Activated naive CD4-positive, alpha-beta T cell treated with anti-CD3 and anti-CD28 coated beads, Interleukin-2, amount 50 U/mL, for 24 hours (primary cell): ENCODE results near the gene ITPR1.

Experiments used
- H3K27ac Mint-ChIP-seq: one replicate; pipeline ENCODE4 v1.8.0; 2021; ENCODE audit warnings: mild to moderate bottlenecking, mixed read lengths
- H3K27me3 Mint-ChIP-seq: one replicate; pipeline ENCODE4 v1.8.0; 2021; ENCODE audit warnings: mixed read lengths
- H3K36me3 Mint-ChIP-seq: one replicate; pipeline ENCODE4 v1.8.0; 2021; ENCODE audit warnings: mixed read lengths
- H3K4me1 Mint-ChIP-seq: one replicate; pipeline ENCODE4 v1.8.0; 2021; ENCODE audit warnings: mixed read lengths
- H3K4me3 Mint-ChIP-seq: one replicate; pipeline ENCODE4 v1.8.0; 2021; ENCODE audit warnings: mild to moderate bottlenecking, mixed read lengths
- H3K9me3 Mint-ChIP-seq: one replicate; pipeline ENCODE4 v1.8.0; 2021; ENCODE audit warnings: mixed read lengths

Gene ITPR1

DNA sequence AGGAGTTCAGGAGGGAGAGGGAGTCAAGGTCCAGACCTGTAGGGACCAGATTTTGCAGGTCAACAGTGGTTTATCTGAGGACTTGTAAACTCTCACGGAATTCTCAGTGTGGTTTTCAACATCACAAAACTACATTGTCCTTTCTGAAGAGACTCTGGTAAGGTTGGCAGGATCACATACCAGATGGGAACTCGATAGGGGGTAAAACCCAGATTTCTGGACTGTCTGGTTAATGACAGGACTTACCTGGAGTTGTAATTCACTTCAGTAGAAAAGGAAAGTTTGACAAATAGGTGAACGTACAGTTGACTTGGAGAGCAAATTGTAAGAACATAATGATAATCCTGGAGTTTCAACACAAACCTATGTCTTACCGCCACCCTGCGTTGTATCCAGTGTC is 5.3 kb downstream of the ITPR1 start:
- Mint-ChIP-seq H3K27ac (no peak overlapping the region), H3K4me3 (no peak overlapping the region), H3K36me3 (peaks cover 10% of the 10 kb centered on the region)

DNA sequence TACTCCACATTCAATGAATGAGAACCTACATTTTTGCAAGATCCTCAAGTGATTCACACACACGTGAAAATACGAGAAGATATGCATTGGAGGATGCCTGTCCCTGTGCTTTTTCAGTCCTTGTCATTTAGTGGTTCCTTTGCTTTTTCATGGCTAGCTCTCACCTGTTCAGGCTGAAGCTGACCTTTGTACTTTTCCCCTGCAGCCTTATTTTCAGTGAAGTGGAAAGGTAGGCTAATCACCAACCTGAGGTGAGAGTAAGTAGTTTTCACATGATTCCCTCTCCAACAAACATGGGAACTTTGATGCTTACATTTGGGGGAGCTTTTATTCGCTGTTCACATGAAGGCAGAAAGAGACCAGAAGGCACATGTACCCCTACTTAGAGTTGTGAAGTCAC is 8.3 kb downstream of the ITPR1 start:
- Mint-ChIP-seq H3K9me3 (no peaks in the 10 kb centered on the region), H3K27me3 (no peaks in the 10 kb centered on the region), H3K27ac (no peak overlapping the region), H3K4me1 (peaks cover 56% of the 10 kb centered on the region), H3K4me3 (no peak overlapping the region), H3K36me3 (peaks cover 11% of the 10 kb centered on the region)

More for the DNA sequence above, 5.3 kb downstream of the ITPR1 start:
- peaks cover 49% of the 10 kb centered on the region for H3K4me1 Mint-ChIP-seq
- H3K9me3 Mint-ChIP-seq: no peaks in the 10 kb centered on the region
- H3K27me3 Mint-ChIP-seq: no peaks in the 10 kb centered on the region

DNA sequence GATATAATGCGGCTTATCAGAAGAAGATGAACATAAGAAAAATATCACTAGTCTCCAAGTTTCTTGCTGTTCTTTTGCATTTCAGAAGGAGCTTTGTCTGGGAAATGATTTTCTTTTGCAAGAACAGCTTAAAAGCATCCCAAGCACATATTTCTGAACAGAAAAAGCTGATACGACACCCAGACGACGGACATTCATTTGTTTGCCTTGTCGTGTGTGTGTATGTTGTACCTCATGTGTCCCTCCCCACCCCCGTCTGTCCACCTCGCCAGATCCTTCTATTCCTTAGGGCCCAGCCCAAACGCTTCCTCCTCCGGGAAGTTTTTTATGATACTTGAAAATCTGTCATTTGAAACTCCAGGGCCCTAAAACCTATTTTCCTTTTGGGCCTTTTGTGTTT is 8.8 kb downstream of the ITPR1 start:
- peaks cover 56% of the 10 kb centered on the region for H3K4me1 Mint-ChIP-seq
- H3K36me3 Mint-ChIP-seq: peaks cover 11% of the 10 kb centered on the region
- no peaks in the 10 kb centered on the region for H3K27me3 Mint-ChIP-seq
- H3K4me3 Mint-ChIP-seq: no peak overlapping the region
- no peaks in the 10 kb centered on the region for H3K9me3 Mint-ChIP-seq
- no peak overlapping the region for H3K27ac Mint-ChIP-seq

DNA sequence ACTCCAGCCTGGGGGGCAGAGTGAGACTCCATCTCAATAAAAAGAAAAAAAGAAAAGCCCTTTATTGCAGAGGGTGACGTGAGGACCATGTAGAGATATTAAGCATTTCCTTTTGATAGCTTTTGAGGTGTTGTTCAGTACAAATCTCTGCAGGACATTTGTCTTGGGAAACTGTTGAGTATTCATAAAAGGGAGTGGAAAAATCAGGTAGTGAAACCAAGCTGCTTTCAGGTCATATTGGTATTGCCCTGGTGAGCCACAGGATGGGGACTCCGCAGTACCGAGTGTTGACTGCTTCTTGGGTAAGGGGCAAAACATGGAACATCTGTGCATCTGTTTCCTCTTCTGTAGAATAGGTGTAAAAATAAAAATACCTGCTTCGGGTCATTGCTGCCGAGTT is 9.9 kb downstream of the ITPR1 start:
- Mint-ChIP-seq H3K36me3 (peaks cover 8% of the 10 kb centered on the region), H3K27ac (peak overlapping the region; percentile 70), H3K4me3 (no peak overlapping the region), H3K4me1 (peaks cover 57% of the 10 kb centered on the region), H3K27me3 (no peaks in the 10 kb centered on the region), H3K9me3 (no peaks in the 10 kb centered on the region)

DNA sequence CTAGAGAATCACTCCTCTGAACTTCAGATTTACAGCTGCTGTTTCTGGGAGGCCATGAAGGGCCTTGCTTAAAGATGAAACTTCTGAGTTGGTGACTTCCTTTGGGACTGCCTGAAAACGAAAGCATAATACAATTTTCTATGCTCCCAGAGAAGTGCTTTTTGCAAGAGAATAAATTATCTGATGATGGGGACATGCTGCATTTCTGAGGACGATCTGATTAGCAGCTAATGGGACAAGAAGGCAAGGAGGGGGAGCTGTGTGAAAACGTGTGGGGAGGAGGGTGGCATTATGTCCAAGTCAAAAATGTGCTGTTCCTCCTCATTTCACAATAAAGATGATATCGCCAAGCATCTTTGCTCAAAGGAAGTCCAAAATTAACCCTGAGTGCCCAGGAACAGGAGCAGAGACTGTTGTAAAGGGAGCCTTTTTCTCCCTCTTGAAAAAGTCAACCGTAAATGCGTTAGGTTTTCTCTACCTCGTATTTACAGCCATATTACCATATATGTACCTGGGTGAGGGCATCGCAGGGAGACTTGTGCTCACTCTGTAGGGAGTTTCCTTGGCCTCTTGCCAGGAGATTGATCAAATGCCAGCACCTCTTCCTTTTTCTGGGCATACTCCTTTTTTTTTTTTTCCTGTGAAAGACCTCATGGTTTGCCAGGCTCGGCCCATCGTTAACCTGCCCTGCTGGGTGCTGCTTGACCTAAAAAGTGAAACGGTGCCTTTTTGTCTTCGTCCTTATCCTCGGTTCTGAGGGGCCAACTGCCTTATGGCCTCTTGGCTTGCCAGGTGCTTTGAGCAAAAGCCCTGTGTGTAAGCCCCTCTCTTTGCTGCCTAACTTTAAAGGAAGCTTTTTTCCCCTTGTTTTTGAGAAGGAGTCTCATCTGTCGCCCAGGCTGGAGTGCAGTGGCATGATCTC is 11.5 kb downstream of the ITPR1 start:
- H3K4me3 Mint-ChIP-seq: peak overlapping the region; percentile 88
- H3K36me3 Mint-ChIP-seq: peaks cover 10% of the 10 kb centered on the region
- peak overlapping the region; percentile 93 for H3K27ac Mint-ChIP-seq
- no peaks in the 10 kb centered on the region for H3K27me3 Mint-ChIP-seq
- H3K4me1 Mint-ChIP-seq: peaks cover 65% of the 10 kb centered on the region
- H3K9me3 Mint-ChIP-seq: no peaks in the 10 kb centered on the region

DNA sequence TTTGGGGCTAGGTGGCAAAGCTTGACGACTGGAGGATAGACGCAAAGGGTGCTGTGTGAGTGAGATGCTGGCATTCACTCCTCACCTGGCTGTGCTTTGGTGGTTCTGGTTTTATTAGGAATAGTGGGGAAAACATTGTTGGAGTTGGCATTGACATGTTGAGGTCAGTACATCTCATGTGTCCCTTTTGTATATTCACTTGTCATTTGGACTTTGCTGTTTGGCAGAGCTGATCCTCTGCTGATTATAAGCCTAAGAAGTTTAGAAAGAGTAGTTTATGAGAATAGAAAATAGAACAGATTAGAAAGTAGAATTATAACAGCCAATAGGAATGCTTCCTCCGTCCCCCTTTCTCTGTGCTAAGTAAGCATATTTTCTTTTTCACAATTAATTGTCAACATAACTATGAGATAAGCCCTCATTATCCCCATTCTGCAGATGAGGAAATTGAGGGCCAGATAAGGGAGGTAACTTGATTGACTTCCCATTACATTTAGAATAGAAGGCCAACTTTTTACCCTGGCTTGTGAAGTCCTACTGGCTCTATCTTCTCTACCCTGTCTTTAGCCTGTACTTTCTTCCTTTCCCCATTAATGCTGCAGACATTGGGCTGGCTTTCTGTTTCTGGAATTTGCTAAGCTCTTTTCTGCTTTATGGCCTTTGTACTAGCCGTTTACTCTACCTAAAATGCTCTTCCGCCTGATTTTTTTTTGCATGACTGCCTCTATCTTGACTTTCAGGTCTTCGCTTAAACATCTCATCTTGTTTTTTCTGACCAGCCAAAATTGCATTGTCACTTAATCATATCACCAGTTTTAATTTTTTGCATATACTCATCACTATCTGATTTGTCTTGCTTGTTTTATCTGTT is 12.8 kb downstream of the ITPR1 start:
- Mint-ChIP-seq H3K27me3 (no peaks in the 10 kb centered on the region), H3K36me3 (peaks cover 7% of the 10 kb centered on the region), H3K9me3 (no peaks in the 10 kb centered on the region), H3K27ac (peak overlapping the region; percentile 69), H3K4me1 (peaks cover 78% of the 10 kb centered on the region), H3K4me3 (peak overlapping the region; percentile 31)

DNA sequence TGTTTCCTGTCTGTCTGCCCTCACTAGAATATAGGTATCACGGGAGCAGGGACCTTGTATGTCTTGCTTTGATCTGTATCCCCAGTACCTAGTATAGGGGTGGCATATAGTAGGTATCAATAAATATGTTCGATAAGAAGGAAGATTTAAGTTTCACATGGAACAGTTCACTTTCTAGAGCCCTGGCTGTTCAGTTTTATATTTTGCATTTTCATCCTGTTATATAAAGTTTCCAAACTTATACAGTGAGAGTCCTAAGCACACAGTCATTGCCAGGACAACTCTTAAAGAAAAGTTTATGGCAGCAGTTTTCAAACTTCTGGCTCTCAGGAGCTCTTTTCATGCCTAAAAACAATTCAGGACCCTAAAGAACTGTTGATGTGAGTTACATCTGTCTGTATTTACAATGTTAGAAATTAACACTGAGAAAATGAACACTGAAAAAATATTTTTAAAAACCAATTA is 13.4 kb downstream of the ITPR1 start:
- Mint-ChIP-seq H3K36me3 (peaks cover 8% of the 10 kb centered on the region), H3K4me1 (peaks cover 81% of the 10 kb centered on the region), H3K27me3 (no peaks in the 10 kb centered on the region), H3K4me3 (peak overlapping the region; percentile 17), H3K9me3 (no peaks in the 10 kb centered on the region), H3K27ac (no peak overlapping the region)

DNA sequence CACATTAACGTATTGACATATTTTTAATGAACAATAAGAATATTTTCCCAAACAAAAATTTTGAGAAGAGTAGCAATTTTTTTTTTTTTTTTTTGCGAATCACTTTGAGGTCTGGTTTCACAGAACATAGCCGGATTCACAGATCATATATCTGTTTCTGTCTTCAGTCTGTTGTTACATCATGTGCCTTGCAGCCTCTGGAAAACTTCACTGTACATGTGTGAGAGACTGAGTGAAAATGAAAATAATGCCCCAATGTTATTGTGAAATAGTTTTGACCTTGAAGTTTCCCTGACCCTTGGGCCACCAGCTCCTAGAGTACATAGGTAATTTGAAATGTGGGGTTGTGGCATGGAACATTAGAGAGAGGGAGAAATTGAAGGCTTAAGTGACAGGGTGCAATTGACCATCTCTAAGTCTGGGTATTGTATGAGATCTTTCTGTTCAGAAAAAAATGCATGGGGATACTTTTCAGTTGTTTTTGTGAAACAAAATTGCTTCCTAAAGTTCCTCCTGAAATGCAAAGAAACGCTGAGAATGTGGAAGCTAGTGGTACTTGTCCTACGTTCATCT is 14.0 kb downstream of the ITPR1 start:
- peaks cover 8% of the 10 kb centered on the region for H3K36me3 Mint-ChIP-seq
- H3K4me3 Mint-ChIP-seq: no peak overlapping the region
- H3K9me3 Mint-ChIP-seq: no peaks in the 10 kb centered on the region
- H3K27ac Mint-ChIP-seq: no peak overlapping the region
- H3K27me3 Mint-ChIP-seq: no peaks in the 10 kb centered on the region
- H3K4me1 Mint-ChIP-seq: peaks cover 86% of the 10 kb centered on the region

DNA sequence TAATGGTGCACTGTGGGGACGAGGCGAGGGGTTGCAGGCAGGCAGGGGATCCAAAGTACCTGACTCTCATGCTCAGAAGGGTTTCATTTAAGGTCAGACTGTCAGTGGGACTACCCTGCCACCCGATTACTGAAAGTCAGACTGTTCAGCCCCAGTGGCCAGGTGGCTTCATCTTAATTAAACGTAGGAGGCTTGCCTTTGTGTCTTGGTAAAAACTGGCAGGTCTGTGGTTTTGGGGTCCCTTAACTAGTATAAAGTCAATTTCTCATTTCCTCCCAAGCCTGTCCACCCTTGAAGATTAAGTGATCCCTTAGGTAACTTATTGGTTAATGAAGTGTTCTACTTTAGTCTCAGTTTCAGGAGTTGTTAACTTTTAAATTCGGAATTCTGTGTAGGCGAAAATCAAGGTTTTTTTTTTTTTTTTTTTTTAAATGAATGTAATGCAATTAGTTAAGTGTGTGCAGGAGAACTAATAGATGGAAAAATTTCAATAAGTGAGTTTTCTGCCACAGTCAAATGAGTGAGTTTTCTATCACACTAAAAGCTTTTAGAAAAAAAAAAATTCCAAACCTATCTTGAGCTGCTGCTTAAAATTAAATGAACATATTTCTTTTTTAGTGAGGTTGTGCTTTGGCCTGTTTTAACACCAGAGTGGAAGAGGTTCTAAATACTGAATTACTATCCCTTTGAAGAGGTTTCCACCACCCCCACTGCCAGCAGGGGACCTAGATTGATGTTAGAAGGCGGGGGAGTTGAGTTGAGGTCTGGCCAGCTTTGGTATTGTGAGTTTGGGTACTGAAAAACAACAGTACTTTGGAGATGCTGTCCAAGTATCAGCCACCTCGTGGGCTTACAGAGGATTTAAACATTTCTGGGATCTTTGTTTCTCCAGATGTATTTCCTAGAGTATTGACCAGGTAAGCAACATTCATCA is 15.2 kb downstream of the ITPR1 start:
- Mint-ChIP-seq H3K4me1 (peaks cover 89% of the 10 kb centered on the region), H3K9me3 (no peaks in the 10 kb centered on the region), H3K4me3 (no peak overlapping the region), H3K27me3 (no peaks in the 10 kb centered on the region), H3K36me3 (peaks cover 8% of the 10 kb centered on the region), H3K27ac (no peak overlapping the region)

DNA sequence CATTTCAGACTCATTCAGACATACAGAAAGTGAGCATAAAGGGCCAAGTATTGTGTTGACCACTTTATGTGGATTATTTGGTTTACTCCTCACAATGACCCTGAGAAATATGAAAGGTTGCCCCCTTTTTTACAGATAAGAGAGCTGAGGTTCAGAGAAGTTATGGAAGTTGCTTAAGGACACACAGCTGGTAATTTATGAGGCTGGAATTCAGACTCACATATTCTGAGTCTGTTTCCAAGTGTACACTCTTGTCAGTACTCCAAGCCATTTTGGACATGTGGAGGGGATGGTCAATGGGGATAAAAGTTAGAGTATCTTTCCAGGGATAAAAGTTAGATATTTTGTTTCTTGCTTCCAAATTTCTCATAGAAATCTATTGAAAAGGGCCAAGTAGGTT is 15.9 kb downstream of the ITPR1 start:
- H3K4me1 Mint-ChIP-seq: peaks cover 82% of the 10 kb centered on the region
- H3K9me3 Mint-ChIP-seq: no peaks in the 10 kb centered on the region
- H3K36me3 Mint-ChIP-seq: peaks cover 8% of the 10 kb centered on the region

DNA sequence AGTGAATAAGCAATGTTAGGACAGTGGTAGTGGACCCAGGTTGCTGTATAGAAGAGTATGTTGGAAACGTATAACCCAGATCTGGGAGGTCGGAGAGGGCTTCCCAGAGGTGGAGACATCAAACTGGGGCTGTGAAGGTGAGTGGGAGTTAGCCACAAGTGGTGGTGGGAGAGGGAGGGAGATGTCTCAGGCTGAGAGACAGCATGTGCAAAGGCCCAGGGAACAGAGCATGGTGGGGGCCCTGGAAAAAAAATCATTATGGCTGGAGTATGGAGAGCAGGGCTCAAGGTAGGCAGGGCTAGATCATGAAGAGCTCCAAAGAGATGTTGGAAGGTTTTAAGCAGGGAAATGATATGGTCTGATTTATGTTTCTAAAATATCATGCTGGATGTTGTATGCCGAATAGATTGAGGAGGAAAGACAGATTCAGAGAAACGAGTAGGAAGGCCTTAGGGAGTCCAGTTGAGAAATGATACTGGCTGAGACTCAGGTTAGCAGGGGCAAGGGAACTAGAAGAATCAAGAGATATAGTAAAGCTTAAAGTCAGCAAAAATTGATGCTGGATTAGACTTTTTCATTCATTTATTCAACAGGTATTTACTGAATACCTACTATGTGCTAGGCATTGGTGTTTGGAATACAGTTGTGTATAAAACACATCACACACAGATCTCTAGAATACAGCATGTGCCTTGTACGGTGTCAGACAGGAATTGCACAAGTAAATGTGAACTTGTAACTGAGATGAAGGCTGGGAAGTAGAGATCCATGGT is 17.0 kb downstream of the ITPR1 start:
- H3K9me3 Mint-ChIP-seq: no peaks in the 10 kb centered on the region
- peak overlapping the region; percentile 20 for H3K27ac Mint-ChIP-seq
- no peak overlapping the region for H3K4me3 Mint-ChIP-seq
- H3K4me1 Mint-ChIP-seq: peaks cover 76% of the 10 kb centered on the region
- peaks cover 8% of the 10 kb centered on the region for H3K36me3 Mint-ChIP-seq
- H3K27me3 Mint-ChIP-seq: no peaks in the 10 kb centered on the region

More for the DNA sequence above, 15.9 kb downstream of the ITPR1 start:
- H3K27ac Mint-ChIP-seq: no peak overlapping the region
- no peaks in the 10 kb centered on the region for H3K27me3 Mint-ChIP-seq
- no peak overlapping the region for H3K4me3 Mint-ChIP-seq

DNA sequence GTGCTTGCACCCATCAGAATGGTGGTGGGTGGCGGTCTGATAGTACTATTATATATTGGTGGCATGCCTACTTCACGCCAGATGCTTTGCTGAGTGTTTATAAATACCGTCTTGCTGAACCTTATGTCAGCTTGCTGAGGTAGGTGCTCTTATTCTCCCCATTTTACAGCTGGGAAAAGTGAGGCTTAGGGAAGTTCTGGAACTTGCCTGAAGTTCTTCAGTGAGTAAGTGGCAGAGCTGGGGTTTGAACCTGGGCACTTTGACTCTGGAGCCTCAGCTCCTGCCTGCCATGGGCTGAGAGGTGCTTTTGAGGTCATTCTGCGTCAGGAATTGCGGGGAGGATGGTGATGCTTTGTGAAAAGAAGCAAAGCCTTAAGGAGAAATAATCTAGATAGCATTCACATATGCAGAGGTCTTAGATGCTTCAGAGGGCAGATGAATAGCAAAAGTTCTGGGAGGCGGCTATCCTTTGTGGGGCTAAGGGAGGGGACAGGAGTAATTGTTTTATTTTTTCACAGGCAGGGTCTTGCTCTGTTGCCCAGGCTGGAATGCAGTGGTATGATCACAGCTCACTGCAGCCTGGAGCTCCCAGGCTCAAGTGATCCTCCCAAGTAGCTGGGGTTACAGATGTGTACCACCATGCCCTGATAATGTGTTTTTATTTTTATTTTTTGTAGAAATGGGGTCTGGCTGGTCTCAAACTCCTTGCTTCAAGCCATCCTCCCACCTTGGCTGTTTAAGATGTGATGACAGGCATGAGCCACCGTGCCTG is 18.5 kb downstream of the ITPR1 start:
- H3K9me3 Mint-ChIP-seq: no peaks in the 10 kb centered on the region
- H3K4me1 Mint-ChIP-seq: peaks cover 73% of the 10 kb centered on the region
- peaks cover 4% of the 10 kb centered on the region for H3K36me3 Mint-ChIP-seq
- peak overlapping the region; percentile 25 for H3K27ac Mint-ChIP-seq
- no peak overlapping the region for H3K4me3 Mint-ChIP-seq
- no peaks in the 10 kb centered on the region for H3K27me3 Mint-ChIP-seq

DNA sequence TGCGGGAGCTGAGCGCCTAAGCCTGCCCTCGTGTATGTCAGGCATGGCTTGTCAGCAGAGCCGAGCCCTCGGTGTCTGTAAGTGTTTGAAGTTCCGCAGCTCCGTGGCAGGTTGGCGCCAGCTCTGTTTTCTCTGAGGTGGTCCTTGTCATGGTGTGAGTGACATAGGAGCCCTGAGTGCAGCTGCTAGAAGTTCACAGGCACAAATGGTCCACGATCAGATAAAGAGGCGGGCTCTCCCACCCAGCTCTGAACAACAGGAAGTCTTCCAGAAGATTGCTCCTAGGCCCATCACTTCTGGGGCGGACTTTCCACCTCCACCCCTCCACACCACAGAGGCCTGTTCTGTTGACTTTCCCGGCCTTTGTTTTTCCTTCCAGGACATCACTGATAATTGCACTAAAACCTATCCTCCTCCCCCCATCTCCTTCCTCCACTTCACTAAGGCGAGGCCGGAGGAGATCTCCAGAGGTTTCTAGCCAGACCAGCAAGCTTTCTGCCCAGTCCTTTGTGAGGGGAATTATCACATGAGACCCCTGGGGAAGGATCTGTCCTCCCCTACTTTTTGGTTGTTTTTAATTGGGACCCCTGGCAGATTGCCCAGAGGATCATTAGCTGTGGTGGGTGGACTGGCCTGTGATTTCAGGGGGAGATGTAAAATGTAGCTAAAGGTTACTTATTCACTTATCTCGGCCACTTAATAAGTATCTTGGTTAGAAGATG is 19.9 kb downstream of the ITPR1 start:
- no peaks in the 10 kb centered on the region for H3K27me3 Mint-ChIP-seq
- no peaks in the 10 kb centered on the region for H3K9me3 Mint-ChIP-seq
- no peak overlapping the region for H3K4me3 Mint-ChIP-seq
- peaks cover 4% of the 10 kb centered on the region for H3K36me3 Mint-ChIP-seq
- peak overlapping the region; percentile 25 for H3K27ac Mint-ChIP-seq
- H3K4me1 Mint-ChIP-seq: peaks cover 72% of the 10 kb centered on the region
